ENCODE measurements around the gene SIGLEC1.

GRCh38 chr20:3692706-3693294 lies 19.6 kb downstream of the SIGLEC1 start:
- no peak for TF ChIP-seq CTCF (IDR thresholded peaks at IDR 0.05 in 2 of 3, conservative IDR thresholded peaks at IDR 0.05 in 1 of 3; ENCODE audit: borderline replicate concordance in 1 of 3, insufficient read depth in 1 of 3, low read depth in 2 of 3, low read length in 2 of 3)
- TF ChIP-seq ZNF274 (IDR thresholded peaks at IDR 0.05; ENCODE audit: low read depth, low read length) = no peak
- no peak for TF ChIP-seq SP1 (IDR thresholded peaks at IDR 0.05; ENCODE audit: low read depth)
